Stimulated activated CD8-positive, alpha-beta memory T cell treated with anti-CD3 and anti-CD28 coated beads, Interleukin-7, amount 100 ng/mL, for 1 hour (primary cell): Measurements from ENCODE around the gene TSPAN3.

Experiments
- DNase-seq, 2 donors: peaks; one replicate each; pipeline ENCODE4 v3.0.0-alpha.2; 2020; ENCODE audit warnings: low read depth in 2 of 2

Gene TSPAN3

GRCh38 chr15:77053709-77054108 is 17.2 kb downstream of the TSPAN3 start:
- no peak for DNase-seq

- no peak for DNase-seq
Observed at GRCh38 chr15:77052556-77052955, 18.4 kb downstream of the TSPAN3 start.

GRCh38 chr15:77048135-77048876 is 22.6 kb downstream of the TSPAN3 start:
- DNase-seq, result no peak

- no peak for DNase-seq
Observed at GRCh38 chr15:77046704-77047412, 24.1 kb downstream of the TSPAN3 start.

- no peak for DNase-seq
Observed at GRCh38 chr15:77045985-77046384, 24.9 kb downstream of the TSPAN3 start.

GRCh38 chr15:77044228-77045042 is 26.5 kb downstream of the TSPAN3 start:
- no peak for DNase-seq

GRCh38 chr15:77042955-77043920 is 27.7 kb downstream of the TSPAN3 start:
- no peak for DNase-seq

GRCh38 chr15:77042245-77042919 is 28.5 kb downstream of the TSPAN3 start:
- no peak for DNase-seq

- DNase-seq, result no peak
Observed at GRCh38 chr15:77040673-77041072, 30.2 kb downstream of the TSPAN3 start.

GRCh38 chr15:77039848-77040247 is 31.1 kb downstream of the TSPAN3 start:
- no peak for DNase-seq

GRCh38 chr15:77039217-77039533 is 31.7 kb downstream of the TSPAN3 start:
- no peak for DNase-seq

- DNase-seq, result no peak
Observed at GRCh38 chr15:77038312-77039216, 32.3 kb downstream of the TSPAN3 start.

- no peak for DNase-seq
Observed at GRCh38 chr15:77037388-77038209, 33.3 kb downstream of the TSPAN3 start.

GRCh38 chr15:77036537-77037387 is 34.1 kb downstream of the TSPAN3 start:
- no peak for DNase-seq

- no peak for DNase-seq
Observed at GRCh38 chr15:77035999-77036471, 34.9 kb downstream of the TSPAN3 start.

GRCh38 chr15:77035584-77035983 is 35.3 kb downstream of the TSPAN3 start:
- DNase-seq, result no peak

GRCh38 chr15:77034695-77035489 is 36.0 kb downstream of the TSPAN3 start:
- no peak for DNase-seq
